ENCODE data around the gene ZMYM4.

- TF ChIP-seq, protein P1, sequence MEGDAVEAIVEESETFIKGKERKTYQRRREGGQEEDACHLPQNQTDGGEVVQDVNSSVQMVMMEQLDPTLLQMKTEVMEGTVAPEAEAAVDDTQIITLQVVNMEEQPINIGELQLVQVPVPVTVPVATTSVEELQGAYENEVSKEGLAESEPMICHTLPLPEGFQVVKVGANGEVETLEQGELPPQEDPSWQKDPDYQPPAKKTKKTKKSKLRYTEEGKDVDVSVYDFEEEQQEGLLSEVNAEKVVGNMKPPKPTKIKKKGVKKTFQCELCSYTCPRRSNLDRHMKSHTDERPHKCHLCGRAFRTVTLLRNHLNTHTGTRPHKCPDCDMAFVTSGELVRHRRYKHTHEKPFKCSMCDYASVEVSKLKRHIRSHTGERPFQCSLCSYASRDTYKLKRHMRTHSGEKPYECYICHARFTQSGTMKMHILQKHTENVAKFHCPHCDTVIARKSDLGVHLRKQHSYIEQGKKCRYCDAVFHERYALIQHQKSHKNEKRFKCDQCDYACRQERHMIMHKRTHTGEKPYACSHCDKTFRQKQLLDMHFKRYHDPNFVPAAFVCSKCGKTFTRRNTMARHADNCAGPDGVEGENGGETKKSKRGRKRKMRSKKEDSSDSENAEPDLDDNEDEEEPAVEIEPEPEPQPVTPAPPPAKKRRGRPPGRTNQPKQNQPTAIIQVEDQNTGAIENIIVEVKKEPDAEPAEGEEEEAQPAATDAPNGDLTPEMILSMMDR (IDR thresholded peaks at IDR 0.05), result no peak
- TF ChIP-seq POLR2AphosphoS5 (IDR thresholded peaks at IDR 0.05), result no peak
Observed at GRCh38 chr1:35326246-35326866, 57.8 kb downstream of the ZMYM4 start.

All from upper lobe of left lung (tissue), 4 donors.